ENCODE results near the gene DLEU7.

DNA sequence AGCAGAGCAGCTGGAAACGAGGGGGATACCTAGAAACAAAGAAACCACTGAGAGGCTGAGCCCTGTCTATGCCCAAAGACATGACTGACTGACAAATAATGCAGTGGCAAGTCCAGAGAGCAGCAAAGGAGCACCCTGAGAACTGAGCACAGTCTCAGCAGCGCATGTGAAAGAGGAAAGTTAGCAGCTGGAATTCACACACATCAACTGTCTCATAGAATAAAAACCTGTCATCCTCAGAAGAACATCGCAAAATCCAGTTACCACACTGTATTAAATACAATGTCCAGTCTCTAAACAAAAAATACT, 24.1 kb upstream of the DLEU7 start:
- TF ChIP-seq, protein P1, sequence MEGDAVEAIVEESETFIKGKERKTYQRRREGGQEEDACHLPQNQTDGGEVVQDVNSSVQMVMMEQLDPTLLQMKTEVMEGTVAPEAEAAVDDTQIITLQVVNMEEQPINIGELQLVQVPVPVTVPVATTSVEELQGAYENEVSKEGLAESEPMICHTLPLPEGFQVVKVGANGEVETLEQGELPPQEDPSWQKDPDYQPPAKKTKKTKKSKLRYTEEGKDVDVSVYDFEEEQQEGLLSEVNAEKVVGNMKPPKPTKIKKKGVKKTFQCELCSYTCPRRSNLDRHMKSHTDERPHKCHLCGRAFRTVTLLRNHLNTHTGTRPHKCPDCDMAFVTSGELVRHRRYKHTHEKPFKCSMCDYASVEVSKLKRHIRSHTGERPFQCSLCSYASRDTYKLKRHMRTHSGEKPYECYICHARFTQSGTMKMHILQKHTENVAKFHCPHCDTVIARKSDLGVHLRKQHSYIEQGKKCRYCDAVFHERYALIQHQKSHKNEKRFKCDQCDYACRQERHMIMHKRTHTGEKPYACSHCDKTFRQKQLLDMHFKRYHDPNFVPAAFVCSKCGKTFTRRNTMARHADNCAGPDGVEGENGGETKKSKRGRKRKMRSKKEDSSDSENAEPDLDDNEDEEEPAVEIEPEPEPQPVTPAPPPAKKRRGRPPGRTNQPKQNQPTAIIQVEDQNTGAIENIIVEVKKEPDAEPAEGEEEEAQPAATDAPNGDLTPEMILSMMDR (IDR thresholded peaks at IDR 0.05; ENCODE audit: low read depth, low read length) = no peak
- no peak for TF ChIP-seq EZH2phosphoT487 (IDR thresholded peaks at IDR 0.05; ENCODE audit: low read depth)

Data from OCI-LY3 (cell line).